Activated CD4-positive, alpha-beta T cell treated with anti-CD3 and anti-CD28 coated beads for 36 hours (primary cell): ENCODE measurements around the gene DEPDC5. TPM values are rescaled to one million over a fixed set of nuclear protein-coding genes. Genes with fewer than 3 reads are reported as not detected.
"Not testable (repeated sequence)": the region's sequence is repeated elsewhere in the genome, so short reads cannot be mapped to it uniquely, and the experiment has no call there.

Experiments
- ATAC-seq: fragments of 200-7000 bp; cut with Tn5 transposase; one replicate; pipeline ENCODE4 v1.10.0; 2021; ENCODE audit warnings: mild to moderate bottlenecking, moderate library complexity
- CTCF ChIA-PET: fragments of 350-600 bp; sonication (Branson Sonifier 250); formaldehyde crosslinking; loops from one replicate; lab custom pipeline; 2021; ENCODE audit warnings: antibody characterized with exemption; lab: Charles Lee
- POLR2A ChIA-PET: fragments of 350-600 bp; sonication (Branson Sonifier 250); formaldehyde crosslinking; loops from one replicate; lab custom pipeline; 2021; ENCODE audit warnings: antibody characterized with exemption, inconsistent platforms; lab: Charles Lee
- DNase-seq: peaks from one replicate; pipeline ENCODE4 v3.0.0-alpha.2; 2020
- H3K27ac Mint-ChIP-seq: one replicate; pipeline ENCODE4 v1.8.0; 2021; ENCODE audit warnings: mixed read lengths
- H3K27me3 Mint-ChIP-seq: one replicate; pipeline ENCODE4 v1.8.0; 2021; ENCODE audit warnings: mixed read lengths
- H3K36me3 Mint-ChIP-seq: one replicate; pipeline ENCODE4 v1.8.0; 2021; ENCODE audit warnings: low read depth, mixed read lengths
- H3K4me1 Mint-ChIP-seq: one replicate; pipeline ENCODE4 v1.8.0; 2021; ENCODE audit warnings: mixed read lengths
- H3K4me3 Mint-ChIP-seq: one replicate; pipeline ENCODE4 v1.8.0; 2021; ENCODE audit warnings: mild to moderate bottlenecking, moderate library complexity, mixed read lengths
- H3K9me3 Mint-ChIP-seq: one replicate; pipeline ENCODE4 v1.8.0; 2021; ENCODE audit warnings: low read depth, mixed read lengths
- intact Hi-C, 2 experiments: fragments of 100-400 bp; cut with DNase I in 1 of 2; cut with micrococcal nuclease in 1 of 2; formaldehyde crosslinking; loops; one replicate each; pipeline versions ENCODE4 v1.14.2 to v1.15.1; 2022 to 2024; cut with DNase I, micrococcal nuclease
- total RNA-seq, 2 experiments: library from RNA; stranded (reverse); gene quantifications; one replicate each; pipeline ENCODE4 v1.2.3, GENCODE V29; 2021

DEPDC5 gene
- total RNA-seq, 2 experiments from 2014 or later = 35.3 to 47.1 TPM

DNA sequence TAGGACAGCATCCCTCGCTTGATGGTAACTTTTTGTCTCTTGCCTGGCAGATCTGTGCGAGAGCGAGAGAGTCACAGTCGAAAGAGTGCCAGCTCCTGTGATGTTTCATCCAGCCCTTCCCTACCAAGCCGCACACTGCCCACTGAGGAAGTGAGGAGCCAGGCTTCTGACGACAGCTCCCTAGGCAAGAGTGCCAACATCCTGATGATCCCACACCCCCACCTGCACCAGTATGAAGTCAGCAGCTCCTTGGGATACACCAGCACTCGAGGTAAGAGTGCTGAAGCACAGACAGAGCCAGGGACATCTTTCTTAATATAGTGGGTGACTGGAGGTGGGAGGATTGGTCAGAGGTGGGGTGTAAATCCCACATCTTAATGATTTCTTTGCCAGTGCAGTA, 61.1 kb downstream of the DEPDC5 start:
- peaks cover 62% of the 10 kb centered on the region for H3K36me3 Mint-ChIP-seq
- no peaks in the 10 kb centered on the region for H3K27me3 Mint-ChIP-seq
- DNase-seq (no peak), ATAC-seq (no peak)
- intact Hi-C loops = no loop called here
- ChIA-PET POLR2A (no interaction called here), CTCF (no interaction called here)
- H3K9me3 Mint-ChIP-seq = no peaks in the 10 kb centered on the region
- no peak overlapping the region for H3K27ac Mint-ChIP-seq
- no peak overlapping the region for H3K4me3 Mint-ChIP-seq
- peaks cover 13% of the 10 kb centered on the region for H3K4me1 Mint-ChIP-seq

DNA sequence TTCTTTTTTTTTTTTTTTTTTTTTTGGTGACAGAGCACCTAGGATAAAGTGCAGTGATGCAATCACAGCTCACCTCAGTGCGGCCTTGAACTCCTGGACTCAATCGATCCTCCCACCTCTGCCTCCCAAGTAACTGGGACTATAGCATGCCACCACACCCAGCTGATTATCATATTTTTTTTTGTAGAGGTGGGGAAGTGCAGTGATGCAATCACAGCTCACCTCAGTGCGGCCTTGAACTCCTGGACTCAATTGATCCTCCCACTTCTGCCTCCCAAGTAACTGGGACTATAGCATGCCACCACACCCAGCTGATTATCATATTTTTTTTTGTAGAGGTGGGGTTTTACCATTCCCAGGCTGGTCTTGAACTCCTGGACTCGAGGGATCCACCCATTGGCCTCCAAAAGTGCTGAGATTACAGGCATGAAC, 61.6 kb downstream of the DEPDC5 start:
- CTCF ChIA-PET, ATAC-seq, POLR2A ChIA-PET: not testable (repeated sequence)

DNA sequence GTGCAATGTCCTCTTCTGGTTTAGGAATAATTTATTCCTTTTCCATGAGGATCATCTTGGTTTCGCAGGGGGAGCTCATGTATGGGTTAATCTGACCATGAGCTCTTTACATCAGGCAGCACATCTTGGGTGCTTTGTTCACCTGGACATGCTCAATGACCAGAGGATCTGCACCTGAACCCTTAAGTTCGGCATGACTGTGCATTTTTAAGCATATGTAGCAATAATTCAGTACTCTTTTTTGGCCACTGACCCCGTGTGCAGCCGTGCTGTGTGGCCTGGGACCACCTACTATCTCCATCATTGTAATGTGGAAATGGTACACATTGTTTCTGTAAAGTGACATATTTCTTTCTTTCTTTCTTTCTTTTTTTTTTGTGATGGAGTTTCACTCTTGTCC, 62.9 kb downstream of the DEPDC5 start:
- no peaks in the 10 kb centered on the region for H3K27me3 Mint-ChIP-seq
- POLR2A ChIA-PET = no interaction called here
- H3K4me1 Mint-ChIP-seq = peaks cover 13% of the 10 kb centered on the region
- CTCF ChIA-PET = interaction anchor here (0.7 kb wide), 1 partner anchor 134 kb away, joined by 3 read pairs; no protein-coding TSS in a partner anchor
- intact Hi-C loops = no loop called here
- DNase-seq (no peak), ATAC-seq (no peak)
- no peaks in the 10 kb centered on the region for H3K9me3 Mint-ChIP-seq
- no peak overlapping the region for H3K4me3 Mint-ChIP-seq
- H3K27ac Mint-ChIP-seq = no peak overlapping the region
- H3K36me3 Mint-ChIP-seq = peaks cover 64% of the 10 kb centered on the region

More for the DNA sequence above, 61.6 kb downstream of the DEPDC5 start:
- H3K27me3 Mint-ChIP-seq, H3K4me3 Mint-ChIP-seq, H3K27ac Mint-ChIP-seq, DNase-seq, H3K9me3 Mint-ChIP-seq, intact Hi-C loops: not testable (repeated sequence)
- Mint-ChIP-seq H3K4me1 (peaks cover 13% of the 10 kb centered on the region), H3K36me3 (peaks cover 61% of the 10 kb centered on the region)

DNA sequence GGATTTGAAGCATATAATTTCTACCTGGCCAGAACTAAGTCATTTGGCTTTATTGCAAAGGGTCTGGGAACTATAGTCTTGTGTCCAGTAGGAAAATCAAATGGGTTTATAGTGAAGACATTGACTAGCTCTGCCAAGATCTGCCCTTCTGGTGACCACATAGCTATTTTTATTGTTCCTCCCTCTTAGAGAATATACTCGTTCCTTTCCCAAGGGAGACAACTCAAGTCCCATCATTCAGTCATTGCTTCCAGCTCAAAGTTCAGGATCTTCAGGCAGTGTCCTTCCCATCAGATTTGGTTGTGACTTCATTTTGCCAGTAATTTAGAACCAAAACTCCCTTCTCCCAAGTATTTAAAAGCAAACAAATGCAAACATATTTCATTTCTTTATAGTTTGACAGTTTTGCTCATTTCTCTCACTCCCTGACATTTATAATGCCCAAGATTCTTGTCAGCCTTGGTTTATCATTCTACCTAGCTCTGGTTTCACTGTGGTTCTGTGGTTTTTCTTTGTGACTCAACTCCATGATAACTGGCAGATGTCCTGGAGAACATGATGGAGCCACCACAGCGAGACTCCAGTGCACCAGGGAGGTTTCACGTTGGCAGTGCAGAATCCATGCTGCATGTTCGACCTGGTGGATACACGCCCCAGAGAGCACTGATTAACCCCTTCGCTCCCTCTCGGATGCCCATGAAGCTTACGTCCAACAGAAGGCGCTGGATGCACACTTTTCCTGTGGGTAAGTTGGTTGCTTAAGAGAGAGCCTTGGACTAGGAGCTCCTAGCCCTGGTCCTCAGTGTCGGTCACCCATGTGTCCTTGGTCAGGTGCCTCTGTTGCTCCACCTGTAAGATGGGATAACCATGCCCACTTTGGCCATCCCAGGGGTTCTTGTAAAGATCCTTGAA, 64.9 kb downstream of the DEPDC5 start:
- Mint-ChIP-seq H3K4me1 (peaks cover 13% of the 10 kb centered on the region), H3K27ac (peak overlapping the region; percentile 33), H3K27me3 (no peaks in the 10 kb centered on the region), H3K36me3 (peaks cover 77% of the 10 kb centered on the region), H3K4me3 (no peak overlapping the region), H3K9me3 (no peaks in the 10 kb centered on the region)
- DNase-seq = peak; percentile 59
- intact Hi-C loops = loop anchor here in 1 of 2 experiments (1.0 kb wide), 1 partner anchor 11 kb away; no protein-coding TSS in a partner anchor
- ChIA-PET POLR2A (interaction anchor here (1.0 kb wide), 1 partner anchor 11 kb away, joined by 5 read pairs; no protein-coding TSS in a partner anchor), CTCF (interaction anchor here (0.6 to 1.0 kb wide), 8 partner anchors 8 to 156 kb away, joined by 3 to 4 read pairs (median 3); partner anchors contain the start of genes DEPDC5 and PISD)
- peak; percentile 88 for ATAC-seq

GRCh38 chr22:31820655-31821054, 66.8 kb downstream of the DEPDC5 start:
- H3K27ac Mint-ChIP-seq = no peak overlapping the region
- intact Hi-C loops = no loop called here
- H3K36me3 Mint-ChIP-seq = peaks cover 69% of the 10 kb centered on the region
- ChIA-PET POLR2A (no interaction called here), CTCF (no interaction called here)
- H3K27me3 Mint-ChIP-seq = no peaks in the 10 kb centered on the region
- DNase-seq (no peak), ATAC-seq (no peak)
- no peak overlapping the region for H3K4me3 Mint-ChIP-seq
- no peaks in the 10 kb centered on the region for H3K9me3 Mint-ChIP-seq
- peaks cover 13% of the 10 kb centered on the region for H3K4me1 Mint-ChIP-seq

DNA sequence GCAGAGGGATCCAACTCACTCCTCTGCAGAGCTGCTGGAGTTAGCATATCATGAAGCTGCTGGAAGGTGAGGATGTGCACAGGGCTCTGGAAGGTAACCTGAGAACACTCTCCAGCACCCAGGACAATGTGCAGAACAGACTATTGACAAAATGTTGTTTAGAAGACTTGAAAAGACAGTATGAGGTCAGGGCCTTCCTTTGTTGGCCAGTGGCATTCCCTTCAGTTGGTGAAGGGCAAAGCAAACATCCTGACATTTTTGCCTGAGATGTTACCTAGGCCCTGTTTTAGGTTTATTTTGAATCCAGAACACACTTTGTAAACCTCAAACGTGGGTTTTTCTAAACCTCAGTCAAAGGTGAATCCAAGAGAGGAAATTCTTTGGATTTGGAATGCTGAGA, 67.8 kb downstream of the DEPDC5 start:
- H3K27ac Mint-ChIP-seq = no peak overlapping the region
- DNase-seq (no peak), ATAC-seq (no peak)
- ChIA-PET POLR2A (no interaction called here), CTCF (interaction anchor here (0.6 kb wide), 1 partner anchor 154 kb away, joined by 3 read pairs; no protein-coding TSS in a partner anchor)
- H3K4me3 Mint-ChIP-seq = no peak overlapping the region
- H3K9me3 Mint-ChIP-seq = no peaks in the 10 kb centered on the region
- peaks cover 71% of the 10 kb centered on the region for H3K36me3 Mint-ChIP-seq
- no peaks in the 10 kb centered on the region for H3K27me3 Mint-ChIP-seq
- intact Hi-C loops = no loop called here
- H3K4me1 Mint-ChIP-seq = peaks cover 13% of the 10 kb centered on the region

DNA sequence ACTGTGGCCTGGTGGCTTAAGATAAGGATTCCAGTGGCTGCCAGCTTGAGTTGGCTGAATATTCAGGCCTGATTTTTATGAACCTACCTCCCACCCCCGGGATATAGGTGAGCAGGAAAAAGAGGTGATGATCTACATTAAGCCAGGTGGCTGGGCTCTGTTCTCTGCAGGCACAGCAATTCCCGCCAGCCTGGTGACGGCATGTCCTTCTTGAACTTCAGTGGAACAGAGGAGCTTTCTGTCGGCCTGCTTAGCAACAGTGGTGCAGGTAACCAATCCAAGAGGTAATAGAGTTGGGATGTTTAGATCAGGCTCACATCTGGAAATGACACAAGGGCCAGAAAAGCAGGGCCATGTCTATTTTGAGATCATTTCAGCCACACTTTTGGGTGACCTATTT, 68.7 kb downstream of the DEPDC5 start:
- DNase-seq (no peak), ATAC-seq (no peak)
- intact Hi-C loops = no loop called here
- Mint-ChIP-seq H3K27me3 (no peaks in the 10 kb centered on the region), H3K36me3 (peaks cover 66% of the 10 kb centered on the region), H3K4me1 (peaks cover 13% of the 10 kb centered on the region), H3K27ac (no peak overlapping the region), H3K9me3 (no peaks in the 10 kb centered on the region), H3K4me3 (no peak overlapping the region)
- CTCF ChIA-PET = interaction anchor here (0.6 kb wide), 1 partner anchor 10 kb away, joined by 4 read pairs; no protein-coding TSS in a partner anchor
- POLR2A ChIA-PET = no interaction called here

DNA sequence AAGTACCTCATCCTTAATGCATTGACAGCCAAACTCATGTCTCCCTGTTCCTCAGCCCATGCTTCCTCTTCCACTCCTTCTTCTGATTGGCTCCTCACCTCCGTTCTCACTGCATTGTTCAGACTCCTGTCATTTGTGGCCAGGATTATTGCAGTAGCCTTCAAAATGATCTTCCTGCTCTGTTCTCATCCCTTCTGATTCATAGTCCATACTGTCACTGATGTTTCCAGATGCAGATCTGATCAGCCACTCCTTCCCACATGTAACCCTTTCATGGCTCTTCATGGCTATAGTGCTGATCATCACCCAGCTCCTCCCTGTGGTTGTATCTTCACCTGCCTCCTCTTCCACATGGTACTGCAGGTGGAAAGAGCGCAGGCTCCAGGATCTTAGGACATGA, 71.7 kb downstream of the DEPDC5 start:
- H3K27ac Mint-ChIP-seq = no peak overlapping the region
- CTCF ChIA-PET = interaction anchor here (0.6 to 1.0 kb wide), 2 partner anchors 9 to 10 kb away, joined by 3 read pairs; no protein-coding TSS in a partner anchor
- no peaks in the 10 kb centered on the region for H3K9me3 Mint-ChIP-seq
- peaks cover 21% of the 10 kb centered on the region for H3K4me1 Mint-ChIP-seq
- no peak overlapping the region for H3K4me3 Mint-ChIP-seq
- POLR2A ChIA-PET = no interaction called here
- DNase-seq = no peak
- ATAC-seq = no peak
- peaks cover 63% of the 10 kb centered on the region for H3K36me3 Mint-ChIP-seq
- H3K27me3 Mint-ChIP-seq = no peaks in the 10 kb centered on the region
- intact Hi-C loops = loop anchor here in 1 of 2 experiments (5.0 kb wide), 2 partner anchors 243 to 312 kb away; no protein-coding TSS in a partner anchor

DNA sequence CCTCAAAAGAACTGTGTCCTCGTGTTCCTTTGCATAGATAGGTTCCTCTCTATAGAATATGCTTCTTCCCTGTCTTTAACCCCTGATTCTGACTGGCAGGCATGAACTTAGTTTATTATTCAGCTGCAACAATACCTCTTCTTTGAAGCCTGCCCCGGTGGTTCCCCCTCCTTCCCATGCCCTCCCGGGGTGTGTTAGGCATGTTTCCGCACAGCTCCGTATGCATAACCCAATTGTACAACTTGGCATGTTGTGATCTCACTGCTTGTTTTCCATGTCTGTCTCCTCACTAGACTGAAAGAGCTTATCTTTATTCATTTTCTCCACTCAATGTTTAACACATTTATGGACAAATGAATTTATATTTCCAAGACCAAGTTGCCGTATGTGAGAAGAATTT, 72.6 kb downstream of the DEPDC5 start:
- CTCF ChIA-PET = interaction anchor here (0.6 to 1.3 kb wide), 2 partner anchors 144 to 403 kb away, joined by 3 to 5 read pairs; no protein-coding TSS in a partner anchor
- DNase-seq (no peak), ATAC-seq (no peak)
- Mint-ChIP-seq H3K9me3 (no peaks in the 10 kb centered on the region), H3K4me3 (no peak overlapping the region), H3K27ac (no peak overlapping the region), H3K36me3 (peaks cover 59% of the 10 kb centered on the region), H3K4me1 (peaks cover 28% of the 10 kb centered on the region), H3K27me3 (no peaks in the 10 kb centered on the region)
- POLR2A ChIA-PET = no interaction called here
- intact Hi-C loops = loop anchor here in 1 of 2 experiments (5.0 kb wide), 2 partner anchors 244 to 311 kb away; no protein-coding TSS in a partner anchor

GRCh38 chr22:31828739-31829138, 74.9 kb downstream of the DEPDC5 start:
- POLR2A ChIA-PET = no interaction called here
- Mint-ChIP-seq H3K27ac (no peak overlapping the region), H3K27me3 (no peaks in the 10 kb centered on the region), H3K4me3 (no peak overlapping the region), H3K36me3 (peaks cover 53% of the 10 kb centered on the region), H3K9me3 (no peaks in the 10 kb centered on the region), H3K4me1 (peaks cover 31% of the 10 kb centered on the region)
- intact Hi-C loops = loop anchor here (1.0 to 5.0 kb wide), 10 partner anchors 9 to 309 kb away; partner anchors contain the start of genes DEPDC5 (in 1 of the 2) and YWHAH (in 1 of the 2)
- CTCF ChIA-PET = no interaction called here
- no peak for ATAC-seq
- no peak for DNase-seq

DNA sequence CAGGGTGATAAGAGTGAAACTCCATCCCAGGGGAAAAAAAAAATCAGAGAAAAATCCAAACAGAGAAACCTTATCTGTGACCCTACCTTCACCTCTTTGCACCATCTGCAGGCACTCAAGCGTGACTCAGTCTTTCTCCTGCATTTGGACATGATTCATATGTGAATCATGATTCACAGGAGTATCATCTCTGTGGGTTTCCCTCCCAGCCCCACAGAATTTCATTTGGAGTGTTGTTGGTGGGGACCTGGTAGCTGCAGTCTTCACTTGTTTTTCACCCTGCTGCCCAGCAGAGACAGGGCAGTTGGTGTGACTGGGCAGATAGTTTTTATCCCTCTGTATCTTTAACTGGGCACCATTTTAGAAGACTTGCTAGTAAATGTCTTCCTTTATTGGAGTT, 75.7 kb downstream of the DEPDC5 start:
- intact Hi-C loops = loop anchor here (1.0 to 5.0 kb wide), 10 partner anchors 10 to 308 kb away; partner anchors contain the start of genes DEPDC5 (in 1 of the 2) and YWHAH (in 1 of the 2)
- Mint-ChIP-seq H3K36me3 (peaks cover 56% of the 10 kb centered on the region), H3K4me3 (peak overlapping the region; percentile 4), H3K27ac (peak overlapping the region; percentile 88), H3K9me3 (no peaks in the 10 kb centered on the region), H3K27me3 (no peaks in the 10 kb centered on the region), H3K4me1 (peaks cover 31% of the 10 kb centered on the region)
- peak; percentile 76 for DNase-seq
- CTCF ChIA-PET = interaction anchor here (0.8 to 1.7 kb wide), 3 partner anchors 17 to 141 kb away, joined by 3 read pairs; no protein-coding TSS in a partner anchor
- POLR2A ChIA-PET = interaction anchor here (0.6 to 1.0 kb wide), 2 partner anchors 11 to 163 kb away, joined by 4 to 5 read pairs; no protein-coding TSS in a partner anchor
- ATAC-seq = peak; percentile 98
